ENCODE results near the gene GALR2.

DNA sequence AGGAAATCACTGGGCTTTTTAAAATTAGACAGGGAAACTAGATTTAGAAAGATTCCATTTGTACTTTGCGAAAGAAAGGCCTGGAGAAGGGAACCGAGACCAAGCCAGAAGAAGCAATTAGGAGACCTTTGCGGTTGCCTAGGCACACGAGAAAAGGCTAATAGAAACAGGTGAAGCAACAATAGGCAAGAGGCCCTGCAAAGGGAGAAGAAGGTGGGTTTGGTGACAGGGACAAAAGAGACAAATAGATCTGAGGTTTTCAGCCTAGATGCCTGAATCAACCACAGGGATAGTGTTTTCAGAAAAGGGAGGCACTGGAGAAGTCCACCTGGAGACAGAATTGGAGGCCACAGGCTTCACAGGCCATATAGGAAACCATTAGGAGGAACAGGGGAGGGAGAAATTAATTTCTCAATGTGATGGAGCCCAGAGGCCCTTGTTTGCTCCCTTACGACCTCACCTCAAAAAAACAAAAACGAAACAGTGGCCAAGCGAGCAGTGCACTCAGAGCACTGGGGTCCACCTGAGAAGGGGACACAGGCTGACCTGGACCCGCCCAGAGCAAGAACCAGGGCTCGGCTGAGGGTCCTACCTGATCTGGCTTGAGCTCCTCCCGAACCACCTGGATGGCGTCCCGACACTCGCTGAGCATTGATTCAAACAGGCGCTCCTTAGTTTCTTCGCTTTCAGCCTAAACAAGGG lies 24.6 kb upstream of the GALR2 start:
- TF ChIP-seq, protein P1, sequence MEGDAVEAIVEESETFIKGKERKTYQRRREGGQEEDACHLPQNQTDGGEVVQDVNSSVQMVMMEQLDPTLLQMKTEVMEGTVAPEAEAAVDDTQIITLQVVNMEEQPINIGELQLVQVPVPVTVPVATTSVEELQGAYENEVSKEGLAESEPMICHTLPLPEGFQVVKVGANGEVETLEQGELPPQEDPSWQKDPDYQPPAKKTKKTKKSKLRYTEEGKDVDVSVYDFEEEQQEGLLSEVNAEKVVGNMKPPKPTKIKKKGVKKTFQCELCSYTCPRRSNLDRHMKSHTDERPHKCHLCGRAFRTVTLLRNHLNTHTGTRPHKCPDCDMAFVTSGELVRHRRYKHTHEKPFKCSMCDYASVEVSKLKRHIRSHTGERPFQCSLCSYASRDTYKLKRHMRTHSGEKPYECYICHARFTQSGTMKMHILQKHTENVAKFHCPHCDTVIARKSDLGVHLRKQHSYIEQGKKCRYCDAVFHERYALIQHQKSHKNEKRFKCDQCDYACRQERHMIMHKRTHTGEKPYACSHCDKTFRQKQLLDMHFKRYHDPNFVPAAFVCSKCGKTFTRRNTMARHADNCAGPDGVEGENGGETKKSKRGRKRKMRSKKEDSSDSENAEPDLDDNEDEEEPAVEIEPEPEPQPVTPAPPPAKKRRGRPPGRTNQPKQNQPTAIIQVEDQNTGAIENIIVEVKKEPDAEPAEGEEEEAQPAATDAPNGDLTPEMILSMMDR (optimal IDR thresholded peaks at IDR 0.05 in 1 of 3, IDR thresholded peaks at IDR 0.05 in 1 of 3, conservative IDR thresholded peaks at IDR 0.05 in 1 of 3; ENCODE audit: extremely low read depth in 1 of 3, insufficient read depth in 2 of 3, low read length in 3 of 3): no peak
- no peak for TF ChIP-seq EZH2 (IDR thresholded peaks at IDR 0.05; ENCODE audit: low read length)
